GM21717 (cell line): ENCODE measurements around the gene CHMP4A.

Experiments used
- ATAC-seq: cut with Tn5 transposase; IDR thresholded peaks from one replicate; pipeline ENCODE4 v1.9.1; 2021; ENCODE audit warnings: mild to moderate bottlenecking, moderate library complexity; ENCODE audit not compliant: unreplicated experiment

Gene CHMP4A

GRCh38 chr14:24212924-24213865, at the start of gene CHMP4A:
Gene CHMP4A, minus strand, starts transcription at chr14:24213488. Its CDS starts 49 bp downstream, at chr14:24213439.
- ATAC-seq: peak; percentile 82

GRCh38 chr14:24261969-24262327, 48.7 kb upstream of the CHMP4A start:
- ATAC-seq: no peak

- ATAC-seq: no peak
Observed at GRCh38 chr14:24261256-24261968, 48.1 kb upstream of the CHMP4A start.

GRCh38 chr14:24260780-24261157, 47.5 kb upstream of the CHMP4A start:
- ATAC-seq: no peak

- no peak for ATAC-seq
Observed at GRCh38 chr14:24260026-24260779, 46.9 kb upstream of the CHMP4A start.

- no peak for ATAC-seq
Observed at GRCh38 chr14:24259282-24260025, 46.2 kb upstream of the CHMP4A start.

GRCh38 chr14:24258548-24259265, 45.4 kb upstream of the CHMP4A start:
- no peak for ATAC-seq

GRCh38 chr14:24258119-24258518, 44.8 kb upstream of the CHMP4A start:
- no peak for ATAC-seq

GRCh38 chr14:24256960-24257359, 43.7 kb upstream of the CHMP4A start:
- ATAC-seq: no peak

GRCh38 chr14:24255931-24256711, 42.8 kb upstream of the CHMP4A start:
- no peak for ATAC-seq

GRCh38 chr14:24255438-24255837, 42.1 kb upstream of the CHMP4A start:
- ATAC-seq: no peak

GRCh38 chr14:24254630-24255392, 41.5 kb upstream of the CHMP4A start:
- no peak for ATAC-seq

GRCh38 chr14:24253936-24254335, 40.6 kb upstream of the CHMP4A start:
- no peak for ATAC-seq

- no peak for ATAC-seq
Observed at GRCh38 chr14:24252289-24253124, 39.2 kb upstream of the CHMP4A start.

- no peak for ATAC-seq
Observed at GRCh38 chr14:24251880-24252288, 38.6 kb upstream of the CHMP4A start.

- no peak for ATAC-seq
Observed at GRCh38 chr14:24250354-24250753, 37.1 kb upstream of the CHMP4A start.

- no peak for ATAC-seq
Observed at GRCh38 chr14:24249230-24250021, 36.1 kb upstream of the CHMP4A start.
